Common myeloid progenitor, CD34-positive (primary cell): ENCODE data around the gene PTPRM.

Experiments
- CTCF ChIA-PET: fragments of 350-600 bp; sonication (Branson Sonifier 250); formaldehyde crosslinking; loops from one replicate; lab custom pipeline; 2021; ENCODE audit warnings: antibody characterized with exemption; lab: Charles Lee
- POLR2A ChIA-PET: fragments of 350-600 bp; sonication (Branson Sonifier 250); formaldehyde crosslinking; loops from one replicate; lab custom pipeline; 2021; ENCODE audit warnings: antibody characterized with exemption; lab: Charles Lee
- DNase-seq, 3 donors: peaks; one replicate each; pipeline versions ENCODE4 v3.0.0 to v3.0.0-alpha.2; 2013
- H3K27ac ChIP-seq, 2 experiments: 1 replicate in 1 of 2; 2 replicates in 1 of 2; pipeline ENCODE4 v1.7.0; 2013; ENCODE audit warnings: inconsistent platforms in 2 of 2, low read length in 2 of 2, mild to moderate bottlenecking in 2 of 2, low read depth in 1 of 2, moderate library complexity in 1 of 2; ENCODE audit not compliant: severe bottlenecking in 2 of 2, insufficient read depth in 1 of 2, poor library complexity in 1 of 2
- H3K27me3 ChIP-seq, 5 experiments: replicated peaks in 2 of 5; 1 replicate in 3 of 5; 2 replicates in 2 of 5; pipeline versions ENCODE4 v1.6.1 to v1.7.0; 2013; ENCODE audit warnings: low read length in 4 of 5, mild to moderate bottlenecking in 2 of 5, moderate library complexity in 2 of 5, inconsistent platforms in 1 of 5; ENCODE audit not compliant: insufficient read depth in 5 of 5, control insufficient read depth in 4 of 5
- H3K36me3 ChIP-seq, 4 experiments: 1 replicate in 2 of 4; 2 replicates in 2 of 4; pipeline versions ENCODE4 v1.6.1 to v1.7.0; 2013; ENCODE audit warnings: low read length in 3 of 4, control low read depth in 1 of 4, mild to moderate bottlenecking in 1 of 4; ENCODE audit not compliant: control insufficient read depth in 4 of 4, insufficient read depth in 4 of 4
- H3K4me1 ChIP-seq, 4 experiments: 1 replicate in 3 of 4; 2 replicates in 1 of 4; pipeline versions ENCODE4 v1.6.1 to v1.7.1; 2013; ENCODE audit warnings: low read length in 3 of 4, mild to moderate bottlenecking in 3 of 4, control low read depth in 1 of 4, inconsistent platforms in 1 of 4, moderate library complexity in 1 of 4; ENCODE audit not compliant: control insufficient read depth in 4 of 4, insufficient read depth in 4 of 4; ENCODE audit errors: control extremely low read depth in 1 of 4
- H3K4me3 ChIP-seq, 7 experiments: 1 replicate in 4 of 7; 2 replicates in 3 of 7; pipeline versions ENCODE4 v1.5.1 to v1.7.0; 2013; ENCODE audit warnings: mild to moderate bottlenecking in 7 of 7, low read length in 6 of 7, moderate library complexity in 6 of 7, inconsistent platforms in 2 of 7, low read depth in 2 of 7, control low read depth in 1 of 7; ENCODE audit not compliant: insufficient read depth in 4 of 7, control insufficient read depth in 1 of 7; ENCODE audit errors: extremely low read depth in 1 of 7
- H3K9me3 ChIP-seq, 5 experiments: 1 replicate in 4 of 5; 2 replicates in 1 of 5; pipeline versions ENCODE4 v1.6.1 to v1.7.1; 2013; ENCODE audit warnings: low read length in 4 of 5, mild to moderate bottlenecking in 2 of 5, inconsistent platforms in 1 of 5, low read depth in 1 of 5, moderate library complexity in 1 of 5; ENCODE audit not compliant: control insufficient read depth in 4 of 5, insufficient read depth in 2 of 5; ENCODE audit errors: control extremely low read depth in 1 of 5
- WGBS: methylation state at CpG from one replicate; pipeline ENCODE4 v1.1.5; 2013; ENCODE audit not compliant: insufficient coverage; 5-methylcytosine and 5-hydroxymethylcytosine counted together

The PTPRM gene

DNA sequence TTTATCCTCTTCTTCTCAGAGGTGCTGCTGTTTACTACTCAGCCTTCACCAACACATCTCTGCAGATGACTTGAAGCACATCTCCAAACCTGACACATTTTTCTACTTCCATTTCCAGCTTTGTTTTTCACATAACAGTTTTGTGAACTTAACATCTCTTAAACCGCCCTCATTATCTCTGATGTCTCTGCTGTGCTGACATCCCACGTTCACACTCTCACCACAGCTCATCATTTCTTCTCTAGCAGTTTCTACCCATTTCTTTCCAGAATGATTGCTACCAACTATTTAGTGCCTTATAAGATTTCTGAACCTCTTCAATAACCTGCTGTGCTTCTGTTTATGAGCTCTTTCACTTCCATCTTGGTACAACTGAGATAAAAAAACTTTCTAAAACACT, 238.0 kb downstream of the PTPRM start:
- ChIA-PET POLR2A (no interaction called here), CTCF (no interaction called here)
- DNase-seq = no peak
- H3K4me1 ChIP-seq = no peaks in the 10 kb centered on the region
- H3K27ac ChIP-seq = no peak overlapping the region
- H3K4me3 ChIP-seq = no peak overlapping the region
- no peaks in the 10 kb centered on the region for H3K36me3 ChIP-seq
- 100% methylated on average over 2 of the region's 2 CpGs for WGBS
- no peaks in the 10 kb centered on the region for H3K27me3 ChIP-seq
- H3K9me3 ChIP-seq = no peaks in the 10 kb centered on the region

- DNase-seq = no peak
- Histone ChIP-seq H3K27ac (no peak overlapping the region), H3K36me3 (no peaks in the 10 kb centered on the region), H3K4me3 (no peak overlapping the region), H3K4me1 (no peaks in the 10 kb centered on the region), H3K27me3 (no peaks in the 10 kb centered on the region), H3K9me3 (no peaks in the 10 kb centered on the region)
- ChIA-PET POLR2A (interaction anchor here (0.6 kb wide), 1 partner anchor 585 kb away, joined by 4 read pairs; no protein-coding TSS in a partner anchor), CTCF (interaction anchor here (0.7 kb wide), 1 partner anchor 16 kb away, joined by 3 read pairs; no protein-coding TSS in a partner anchor)
- WGBS = 100% methylated on average over 1 of the region's 1 CpG
These were observed 238.8 kb downstream of the PTPRM start for GRCh38 chr18:7805880-7806279.

DNA sequence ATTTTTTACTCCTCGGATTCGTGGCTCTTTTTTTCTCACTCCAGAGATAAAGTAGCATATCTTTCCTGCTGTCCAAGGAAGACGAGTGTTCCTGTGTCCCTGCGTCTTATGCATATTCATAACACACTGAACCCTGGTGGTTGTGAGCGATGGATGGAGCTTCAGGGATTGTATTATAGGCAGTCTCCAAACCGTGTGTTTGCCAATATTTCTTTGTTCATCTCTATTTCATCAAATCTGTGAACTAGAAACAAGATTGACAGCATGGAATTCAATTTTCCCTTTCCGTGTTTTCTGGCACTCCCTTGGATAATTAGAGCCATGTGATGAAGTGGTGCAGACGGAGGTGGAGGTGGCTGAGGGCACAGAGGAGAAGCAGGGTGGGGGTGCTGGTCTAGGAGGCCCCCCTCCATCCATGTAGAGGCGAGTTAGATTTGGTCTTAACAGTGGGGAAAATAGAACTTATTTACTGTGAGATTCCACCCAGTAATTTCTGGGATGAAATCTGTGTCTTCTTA, 240.9 kb downstream of the PTPRM start:
- H3K36me3 ChIP-seq = no peaks in the 10 kb centered on the region
- DNase-seq = no peak
- CTCF ChIA-PET = no interaction called here
- H3K27ac ChIP-seq = no peak overlapping the region
- peaks cover 0 to 4% (median 0%) of the 10 kb centered on the region in 5 experiments for H3K9me3 ChIP-seq
- H3K4me1 ChIP-seq = no peaks in the 10 kb centered on the region
- no peak overlapping the region for H3K4me3 ChIP-seq
- no peaks in the 10 kb centered on the region for H3K27me3 ChIP-seq
- POLR2A ChIA-PET = no interaction called here
- WGBS = 96% methylated on average over 7 of the region's 9 CpGs

GRCh38 chr18:7808992-7809391, 241.9 kb downstream of the PTPRM start:
- DNase-seq = no peak
- POLR2A ChIA-PET = no interaction called here
- Histone ChIP-seq H3K27ac (no peak overlapping the region), H3K4me1 (no peaks in the 10 kb centered on the region), H3K36me3 (no peaks in the 10 kb centered on the region), H3K4me3 (no peak overlapping the region), H3K9me3 (peaks cover 0 to 10% (median 1%) of the 10 kb centered on the region in 5 experiments), H3K27me3 (no peaks in the 10 kb centered on the region)
- CTCF ChIA-PET = interaction anchor here (1.4 to 1.5 kb wide), 2 partner anchors 11 to 13 kb away, joined by 3 read pairs; no protein-coding TSS in a partner anchor
- 71% methylated on average over 4 of the region's 5 CpGs for WGBS

- Histone ChIP-seq H3K36me3 (no peaks in the 10 kb centered on the region), H3K9me3 (peaks cover 0 to 15% (median 5%) of the 10 kb centered on the region in 5 experiments), H3K4me3 (no peak overlapping the region), H3K27ac (no peak overlapping the region), H3K4me1 (no peaks in the 10 kb centered on the region), H3K27me3 (no peaks in the 10 kb centered on the region)
- 93% methylated on average over 2 of the region's 6 CpGs for WGBS
- CTCF ChIA-PET = interaction anchor here (1.4 to 1.5 kb wide), 2 partner anchors 10 to 12 kb away, joined by 3 read pairs; no protein-coding TSS in a partner anchor
- no peak for DNase-seq
- POLR2A ChIA-PET = no interaction called here
These were observed 242.3 kb downstream of the PTPRM start for GRCh38 chr18:7809455-7809854.

GRCh38 chr18:7809978-7810377, 242.9 kb downstream of the PTPRM start:
- no peaks in the 10 kb centered on the region for H3K36me3 ChIP-seq
- DNase-seq = no peak
- WGBS = 100% methylated on average over 1 of the region's 5 CpGs
- POLR2A ChIA-PET = no interaction called here
- H3K4me1 ChIP-seq = no peaks in the 10 kb centered on the region
- no peak overlapping the region for H3K4me3 ChIP-seq
- CTCF ChIA-PET = interaction anchor here (1.4 to 1.5 kb wide), 2 partner anchors 10 to 12 kb away, joined by 3 read pairs; no protein-coding TSS in a partner anchor
- H3K27me3 ChIP-seq = no peaks in the 10 kb centered on the region
- peaks cover under 1 to 20% (median 8%) of the 10 kb centered on the region in 5 experiments for H3K9me3 ChIP-seq
- H3K27ac ChIP-seq = no peak overlapping the region

DNA sequence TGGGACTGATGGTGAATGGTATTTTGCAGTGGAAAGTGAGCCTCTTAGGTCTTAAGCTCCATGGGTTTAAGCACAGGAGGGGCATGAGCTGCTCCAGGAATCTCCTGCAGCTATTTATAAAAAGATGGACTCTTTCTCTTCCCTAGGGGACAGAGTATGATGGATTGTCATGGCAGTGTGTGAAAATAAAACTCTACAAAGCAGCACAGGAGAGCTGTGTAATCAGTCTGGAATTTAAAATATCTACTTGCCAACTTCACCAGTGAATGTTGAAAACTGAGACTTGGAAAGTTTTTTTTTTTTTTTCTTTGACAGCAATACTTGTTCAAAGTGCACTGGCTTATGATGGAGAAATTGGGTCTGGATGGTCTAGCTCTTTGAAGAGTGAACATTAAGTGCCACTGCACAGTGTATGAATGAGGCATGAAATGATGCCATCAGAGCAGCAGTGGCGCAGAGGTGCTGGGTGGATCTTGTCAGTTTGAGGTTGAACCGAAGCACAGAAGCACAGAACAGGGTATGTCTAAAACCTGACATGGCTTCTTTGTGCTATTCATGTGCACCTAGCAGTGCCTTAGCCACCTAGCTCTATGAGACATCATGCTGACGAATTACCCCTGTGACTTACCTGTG, 245.4 kb downstream of the PTPRM start:
- Histone ChIP-seq H3K27me3 (no peaks in the 10 kb centered on the region), H3K4me1 (no peaks in the 10 kb centered on the region), H3K9me3 (peaks cover 2 to 29% (median 12%) of the 10 kb centered on the region in 5 experiments), H3K36me3 (no peaks in the 10 kb centered on the region), H3K27ac (no peak overlapping the region), H3K4me3 (no peak overlapping the region)
- DNase-seq = no peak
- ChIA-PET POLR2A (no interaction called here), CTCF (interaction anchor here (0.6 kb wide), 1 partner anchor 1860 kb away, joined by 3 read pairs; no protein-coding TSS in a partner anchor)
- WGBS = 100% methylated on average over 3 of the region's 3 CpGs
